Colonic mucosa (tissue), 4 donors: ENCODE measurements around the gene TMEM121B. TPM values are rescaled to one million over a fixed set of nuclear protein-coding genes. Genes with fewer than 3 reads are reported as not detected.

Experiments
- DNase-seq: peaks from one replicate; pipeline ENCODE4 v3.0.0-alpha.2; 2020
- H3K27ac ChIP-seq: fragments of 200-600 bp; one replicate; pipeline ENCODE4 v1.8.0; 2021
- H3K27me3 ChIP-seq: fragments of 200-600 bp; one replicate; pipeline ENCODE4 v1.8.0; 2021
- H3K36me3 ChIP-seq: fragments of 200-600 bp; one replicate; pipeline ENCODE4 v1.8.0; 2021
- H3K4me1 ChIP-seq: fragments of 200-600 bp; one replicate; pipeline ENCODE4 v1.8.0; 2021; ENCODE audit warnings: mild to moderate bottlenecking
- H3K4me3 ChIP-seq: fragments of 200-600 bp; one replicate; pipeline ENCODE4 v1.8.0; 2021
- H3K9ac ChIP-seq, 2 donors: one replicate each; pipeline ENCODE4 v1.7.0; 2013; ENCODE audit warnings: control low read depth in 2 of 2, low read depth in 2 of 2, low read length in 2 of 2
- H3K9me3 ChIP-seq: fragments of 200-600 bp; one replicate; pipeline ENCODE4 v1.8.0; 2021
- intact Hi-C: fragments of 100-400 bp; cut with DNase I; formaldehyde crosslinking; loops from one replicate; pipeline ENCODE4 v1.14.1; 2022
- total RNA-seq, 2 donors: library from RNA; stranded (reverse); fragmentation: NEBNext Ultra II Directional in 1 of 2; extraction: Animal tissue kit (Norgen Biotek cat#: 25700) in 1 of 2; gene quantifications; one replicate each; pipeline ENCODE4 v1.2.1, GENCODE V29; 2021
- TF ChIP-seq, protein P1 (sequence below): fragments of 200-600 bp; IDR thresholded peaks from one replicate; pipeline ENCODE4 v1.8.0; 2022; ENCODE audit warnings: antibody characterized with exemption, mild to moderate bottlenecking
- donor health status: healthy.
- donor health status: DM: no; HTN: no; CAD: no.
- donor health status: DM: no; HTN: no; CAD: no.

TMEM121B gene
- total RNA-seq, 2 donors from 2014 or later: 0.12 to 0.64 TPM

DNA sequence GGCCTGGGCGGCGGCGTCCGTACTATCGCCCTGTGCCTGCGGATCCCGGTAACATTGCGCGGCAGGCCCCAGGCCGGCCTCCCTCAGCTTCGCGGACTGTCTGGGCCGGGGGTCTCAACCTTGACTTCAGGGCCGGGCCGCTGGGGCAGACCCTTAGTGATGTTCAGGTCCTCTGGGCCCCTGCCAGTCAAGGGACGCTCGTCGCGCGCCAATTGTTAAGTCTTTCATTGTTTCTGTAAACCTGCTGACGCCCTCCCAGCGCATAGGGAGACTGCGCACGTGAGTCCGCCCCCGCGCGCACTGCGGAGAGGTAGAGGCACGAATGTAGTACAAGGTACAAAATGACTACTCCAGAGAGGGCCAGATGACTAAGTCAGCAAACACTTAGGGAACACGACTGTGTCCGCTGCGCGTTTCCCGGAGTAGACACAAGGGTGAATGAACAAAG is 38.4 kb upstream of the TMEM121B start:
- peak overlapping the region; percentile 74 for H3K4me3 ChIP-seq
- H3K36me3 ChIP-seq: no peaks in the 10 kb centered on the region
- peak overlapping the region; percentile 52 to 91 for H3K9ac ChIP-seq
- TF ChIP-seq, protein P1, sequence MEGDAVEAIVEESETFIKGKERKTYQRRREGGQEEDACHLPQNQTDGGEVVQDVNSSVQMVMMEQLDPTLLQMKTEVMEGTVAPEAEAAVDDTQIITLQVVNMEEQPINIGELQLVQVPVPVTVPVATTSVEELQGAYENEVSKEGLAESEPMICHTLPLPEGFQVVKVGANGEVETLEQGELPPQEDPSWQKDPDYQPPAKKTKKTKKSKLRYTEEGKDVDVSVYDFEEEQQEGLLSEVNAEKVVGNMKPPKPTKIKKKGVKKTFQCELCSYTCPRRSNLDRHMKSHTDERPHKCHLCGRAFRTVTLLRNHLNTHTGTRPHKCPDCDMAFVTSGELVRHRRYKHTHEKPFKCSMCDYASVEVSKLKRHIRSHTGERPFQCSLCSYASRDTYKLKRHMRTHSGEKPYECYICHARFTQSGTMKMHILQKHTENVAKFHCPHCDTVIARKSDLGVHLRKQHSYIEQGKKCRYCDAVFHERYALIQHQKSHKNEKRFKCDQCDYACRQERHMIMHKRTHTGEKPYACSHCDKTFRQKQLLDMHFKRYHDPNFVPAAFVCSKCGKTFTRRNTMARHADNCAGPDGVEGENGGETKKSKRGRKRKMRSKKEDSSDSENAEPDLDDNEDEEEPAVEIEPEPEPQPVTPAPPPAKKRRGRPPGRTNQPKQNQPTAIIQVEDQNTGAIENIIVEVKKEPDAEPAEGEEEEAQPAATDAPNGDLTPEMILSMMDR: no peak
- H3K27ac ChIP-seq: peak overlapping the region; percentile 88
- no peaks in the 10 kb centered on the region for H3K4me1 ChIP-seq
- H3K27me3 ChIP-seq: no peaks in the 10 kb centered on the region
- intact Hi-C loops: loop anchor here (5.0 kb wide), 1 partner anchor 77 kb away; the partner anchor contains the start of gene IL17RA
- H3K9me3 ChIP-seq: no peaks in the 10 kb centered on the region
- peak; percentile 69 for DNase-seq

DNA sequence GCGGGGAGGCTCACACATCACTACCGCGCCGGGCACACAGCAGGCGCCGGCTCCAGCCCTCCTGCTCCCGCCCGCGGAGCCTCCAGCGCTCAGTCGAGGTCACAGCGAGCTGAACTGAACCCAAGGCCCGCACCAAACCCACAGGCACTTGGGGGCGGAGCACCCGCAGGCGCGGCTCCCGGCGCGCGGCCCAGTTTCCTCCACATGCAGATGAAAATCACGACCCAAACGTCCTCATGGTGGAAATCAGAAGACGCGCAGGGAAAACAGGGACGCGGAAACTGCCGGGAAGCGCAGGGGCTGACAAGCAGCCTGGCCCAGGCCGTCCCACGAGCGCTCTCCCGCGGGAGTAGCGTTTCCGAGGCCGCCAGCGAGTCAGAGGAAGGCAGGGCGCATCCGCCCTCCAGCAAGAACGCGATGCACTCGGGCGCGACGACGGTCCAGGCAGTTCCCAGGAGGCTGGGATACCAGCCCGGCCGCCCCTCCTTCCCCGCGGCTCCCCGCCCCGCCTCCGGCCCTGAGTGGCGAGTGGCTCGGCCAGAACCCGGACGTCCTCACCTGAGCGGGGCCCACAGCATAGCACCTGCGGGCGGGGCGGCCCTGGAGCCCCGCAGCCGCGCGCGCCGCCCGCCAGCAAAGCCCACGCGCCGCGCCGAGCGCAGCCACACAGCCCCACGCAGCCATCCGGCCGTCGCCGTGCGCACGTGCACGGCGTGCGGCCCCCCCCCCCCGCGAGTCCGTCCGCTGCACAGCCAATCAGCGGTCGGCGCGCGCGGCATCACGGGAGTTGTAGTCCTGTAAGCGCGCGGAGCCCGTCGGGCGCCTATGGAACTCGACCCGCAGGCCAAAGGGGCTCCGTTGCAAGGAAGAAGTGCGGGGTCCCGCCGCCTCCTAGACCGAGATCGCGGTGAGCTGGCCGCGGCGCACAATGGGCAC is 37.7 kb upstream of the TMEM121B start, which contains the start of gene HDHD5:
HDHD5 (minus strand) TSS at position 710 of the 936 bp plus-strand sequence; CDS start at position 684, 26 bp downstream.
- Histone ChIP-seq H3K36me3 (no peaks in the 10 kb centered on the region), H3K27ac (peak within 1 kb of the TSS; percentile 88), H3K4me3 (peak within 1 kb of the TSS; percentile 74), H3K9ac (peak within 1 kb of the TSS; percentile 68 to 91), H3K27me3 (no peaks in the 10 kb centered on the region), H3K9me3 (no peaks in the 10 kb centered on the region), H3K4me1 (no peaks in the 10 kb centered on the region)
- intact Hi-C loops: loop anchor here (5.0 kb wide), 1 partner anchor 77 kb away; the partner anchor contains the start of gene IL17RA
- TF ChIP-seq, protein P1: no peak
- peak; percentile 93 for DNase-seq

DNA sequence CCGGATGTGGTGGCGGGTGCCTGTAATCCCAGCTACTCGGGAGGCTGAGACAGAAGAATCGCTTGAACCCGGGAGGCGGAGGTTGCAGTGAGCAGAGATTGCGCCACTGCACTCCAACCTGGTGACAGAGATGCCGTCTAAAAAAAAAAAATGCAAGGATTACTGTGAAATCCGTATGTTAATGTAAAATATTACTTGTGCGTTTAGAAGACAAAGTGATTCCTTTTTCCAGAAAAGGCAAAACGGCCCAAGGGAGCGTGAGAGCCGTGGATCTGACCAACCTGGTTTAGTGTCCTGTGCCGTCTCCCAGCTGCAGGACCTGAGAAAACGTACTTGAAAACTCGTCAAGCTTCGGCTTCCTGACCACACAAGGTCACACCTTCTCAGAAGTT is 37.0 kb upstream of the TMEM121B start:
- intact Hi-C loops: loop anchor here (5.0 kb wide), 1 partner anchor 76 kb away; the partner anchor contains the start of gene IL17RA
- peak overlapping the region; percentile 68 to 72 for H3K9ac ChIP-seq
- no peaks in the 10 kb centered on the region for H3K4me1 ChIP-seq

DNA sequence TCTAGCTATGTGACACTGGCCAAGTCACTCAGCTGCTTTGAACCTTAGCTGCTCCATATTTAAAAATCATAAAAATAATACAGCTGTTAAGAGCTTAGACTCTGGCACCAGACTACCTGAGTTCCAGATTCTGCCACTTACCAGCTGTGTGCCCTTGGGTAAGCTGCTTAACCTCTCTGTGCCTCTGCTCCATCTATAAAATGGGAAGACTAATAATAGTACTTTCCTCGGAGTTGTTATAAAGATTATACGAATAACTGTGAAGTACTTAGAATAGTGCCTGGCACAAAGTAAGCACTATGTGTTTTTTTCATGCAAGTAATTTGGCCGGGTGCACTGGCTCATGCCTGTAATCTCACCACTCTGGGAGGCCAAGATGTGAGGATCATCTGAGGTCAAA is 36.6 kb upstream of the TMEM121B start:
- Histone ChIP-seq H3K4me1 (no peaks in the 10 kb centered on the region), H3K4me3 (peak overlapping the region; percentile 74), H3K27ac (no peak overlapping the region), H3K9me3 (no peaks in the 10 kb centered on the region), H3K36me3 (no peaks in the 10 kb centered on the region), H3K9ac (no peak overlapping the region), H3K27me3 (no peaks in the 10 kb centered on the region)
- intact Hi-C loops: loop anchor here (5.0 kb wide), 1 partner anchor 75 kb away; the partner anchor contains the start of gene IL17RA
- no peak for DNase-seq
- TF ChIP-seq, protein P1: no peak

More for the DNA sequence above, 37.0 kb upstream of the TMEM121B start:
- Histone ChIP-seq H3K27me3 (no peaks in the 10 kb centered on the region), H3K27ac (peak overlapping the region; percentile 88), H3K4me3 (peak overlapping the region; percentile 74), H3K36me3 (no peaks in the 10 kb centered on the region), H3K9me3 (no peaks in the 10 kb centered on the region)
- no peak for DNase-seq
- TF ChIP-seq, protein P1: no peak

DNA sequence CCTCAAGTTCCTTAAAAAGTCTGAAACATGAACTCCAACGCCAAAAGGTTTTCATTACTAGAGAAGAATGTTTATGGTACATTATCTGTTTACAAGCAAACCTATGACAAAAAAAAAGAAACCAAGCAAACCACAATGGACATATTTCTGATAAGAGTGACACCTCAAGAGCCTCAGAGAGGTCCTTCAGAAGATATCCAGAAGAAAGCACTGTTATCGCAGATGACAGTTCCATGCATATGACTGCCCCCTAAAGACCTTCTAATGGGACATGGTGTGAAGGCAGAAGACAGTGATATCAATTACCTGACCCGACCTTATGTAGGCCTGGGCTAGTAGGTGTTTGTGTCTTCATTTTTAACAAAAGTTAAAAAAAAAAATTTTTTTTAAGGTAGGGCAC is 34.8 kb upstream of the TMEM121B start:
- Histone ChIP-seq H3K9me3 (no peaks in the 10 kb centered on the region), H3K4me3 (no peak overlapping the region), H3K36me3 (no peaks in the 10 kb centered on the region), H3K27me3 (no peaks in the 10 kb centered on the region), H3K4me1 (no peaks in the 10 kb centered on the region), H3K27ac (no peak overlapping the region), H3K9ac (no peak overlapping the region)
- intact Hi-C loops: loop anchor here (5.0 kb wide), 1 partner anchor 74 kb away; the partner anchor contains the start of gene IL17RA
- no peak for DNase-seq
- TF ChIP-seq, protein P1: no peak
